Measurements from ENCODE around the gene MTARC2.

The MTARC2 gene

DNA sequence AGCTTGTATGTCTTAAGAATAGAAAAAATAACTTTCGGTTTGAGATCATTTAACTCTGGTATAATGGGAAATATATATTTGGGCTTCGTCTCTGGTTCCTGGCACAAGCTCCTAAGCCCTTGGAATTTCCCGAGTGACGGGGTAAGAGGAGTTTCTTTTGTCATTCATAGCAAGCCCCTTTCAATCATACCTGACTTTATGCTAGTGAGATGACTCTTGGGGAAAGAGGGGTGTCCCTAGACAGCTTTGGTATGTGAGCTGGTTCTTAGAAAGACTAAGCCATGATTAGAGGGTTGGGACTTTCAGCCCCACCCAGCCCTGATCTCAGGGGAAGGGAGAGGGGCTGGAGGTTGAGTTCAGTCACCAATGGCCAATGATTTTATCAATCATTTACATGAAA lies 24.7 kb downstream of the MTARC2 start:
- WGBS = 74% methylated on average over 4 of the region's 4 CpGs
- no peaks in the 10 kb centered on the region for H3K27me3 ChIP-seq (ENCODE audit: insufficient read depth, low read length)
- no peaks in the 10 kb centered on the region for H3K36me3 ChIP-seq (ENCODE audit: insufficient read depth, low read length)

DNA sequence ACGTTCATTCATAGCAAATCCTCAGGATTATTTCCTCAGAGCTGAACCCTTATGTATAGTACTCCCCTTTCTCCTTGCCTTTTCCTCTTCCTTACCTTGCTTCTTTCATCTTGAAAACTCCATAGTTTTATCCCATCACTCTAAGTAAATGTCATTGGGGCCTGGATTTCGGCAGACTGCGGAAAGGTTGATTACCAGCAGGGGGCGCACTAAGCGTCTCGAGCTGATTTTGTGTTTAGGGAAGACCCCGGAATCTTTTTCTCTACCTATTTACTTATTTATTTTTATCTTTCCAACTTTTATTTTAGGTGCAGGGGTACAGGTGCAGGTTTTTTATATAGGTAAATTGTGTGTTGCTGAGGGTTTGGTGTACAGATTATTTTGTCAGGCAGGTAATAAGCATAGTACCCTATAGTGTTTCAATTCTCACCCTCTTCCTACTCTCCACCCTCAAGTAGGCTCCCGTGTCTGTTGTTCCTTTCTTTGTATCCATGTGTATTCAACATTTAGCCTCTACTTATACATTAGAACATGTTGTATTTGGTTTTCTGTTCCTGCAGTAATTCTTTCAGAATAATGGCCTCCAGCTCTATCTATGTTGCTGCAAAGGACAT lies 27.2 kb downstream of the MTARC2 start:
- Histone ChIP-seq H3K9ac (ENCODE audit: low read depth, low read length) (no peak overlapping the region), H3K36me3 (ENCODE audit: insufficient read depth, low read length) (no peaks in the 10 kb centered on the region), H3K27me3 (ENCODE audit: insufficient read depth, low read length) (no peaks in the 10 kb centered on the region), H3K4me3 (ENCODE audit: low read length) (no peak overlapping the region), H3K4me1 (ENCODE audit: insufficient read depth, low read length) (no peaks in the 10 kb centered on the region), H3K9me3 (ENCODE audit: insufficient read depth, low read depth, low read length) (no peaks in the 10 kb centered on the region), H3K27ac (ENCODE audit: low read depth, low read length) (no peak overlapping the region)
- WGBS = 38% methylated on average over 7 of the region's 8 CpGs

More for the DNA sequence above, 24.7 kb downstream of the MTARC2 start:
- Histone ChIP-seq H3K9ac (ENCODE audit: low read depth, low read length) (no peak overlapping the region), H3K27ac (ENCODE audit: low read depth, low read length) (no peak overlapping the region), H3K4me1 (ENCODE audit: insufficient read depth, low read length) (no peaks in the 10 kb centered on the region), H3K9me3 (ENCODE audit: insufficient read depth, low read depth, low read length) (no peaks in the 10 kb centered on the region), H3K4me3 (ENCODE audit: low read length) (no peak overlapping the region)

DNA sequence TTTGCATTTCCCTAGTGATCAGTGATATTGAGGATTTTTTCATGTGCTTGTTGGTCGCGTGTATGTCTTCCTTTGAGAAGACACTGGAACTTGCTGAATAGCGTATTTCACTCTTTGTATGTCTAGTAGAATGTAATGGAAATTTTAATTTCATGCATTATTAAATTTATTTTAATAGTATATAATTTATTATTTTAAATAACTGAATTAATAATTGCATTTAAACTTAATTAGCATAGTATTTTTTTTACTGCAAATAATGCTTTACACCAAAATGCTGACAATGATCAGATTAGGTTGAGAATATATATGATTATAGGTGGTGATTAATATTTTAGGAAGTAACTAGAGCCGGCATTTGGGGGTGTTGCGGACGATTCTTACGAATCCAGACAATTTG lies 28.1 kb downstream of the MTARC2 start:
- Histone ChIP-seq H3K9ac (ENCODE audit: low read depth, low read length) (no peak overlapping the region), H3K4me3 (ENCODE audit: low read length) (no peak overlapping the region), H3K27ac (ENCODE audit: low read depth, low read length) (no peak overlapping the region), H3K27me3 (ENCODE audit: insufficient read depth, low read length) (no peaks in the 10 kb centered on the region), H3K4me1 (ENCODE audit: insufficient read depth, low read length) (0 out of 2 replicates have a peak, but pooled peaks cover 3% of the 10 kb centered on the region), H3K9me3 (ENCODE audit: insufficient read depth, low read depth, low read length) (no peaks in the 10 kb centered on the region), H3K36me3 (ENCODE audit: insufficient read depth, low read length) (no peaks in the 10 kb centered on the region)
- WGBS = 93% methylated on average over 6 of the region's 7 CpGs

- Histone ChIP-seq H3K27ac (ENCODE audit: low read depth, low read length) (no peak overlapping the region), H3K27me3 (ENCODE audit: insufficient read depth, low read length) (no peaks in the 10 kb centered on the region), H3K9ac (ENCODE audit: low read depth, low read length) (no peak overlapping the region), H3K36me3 (ENCODE audit: insufficient read depth, low read length) (no peaks in the 10 kb centered on the region), H3K9me3 (ENCODE audit: insufficient read depth, low read depth, low read length) (no peaks in the 10 kb centered on the region), H3K4me1 (ENCODE audit: insufficient read depth, low read length) (0 out of 2 replicates have a peak, but pooled peaks cover 3% of the 10 kb centered on the region), H3K4me3 (ENCODE audit: low read length) (no peak overlapping the region)
- 30% methylated on average over 19 of the region's 19 CpGs for WGBS
Measured at GRCh38 chr1:220776720-220777326, 28.7 kb downstream of the MTARC2 start.

DNA sequence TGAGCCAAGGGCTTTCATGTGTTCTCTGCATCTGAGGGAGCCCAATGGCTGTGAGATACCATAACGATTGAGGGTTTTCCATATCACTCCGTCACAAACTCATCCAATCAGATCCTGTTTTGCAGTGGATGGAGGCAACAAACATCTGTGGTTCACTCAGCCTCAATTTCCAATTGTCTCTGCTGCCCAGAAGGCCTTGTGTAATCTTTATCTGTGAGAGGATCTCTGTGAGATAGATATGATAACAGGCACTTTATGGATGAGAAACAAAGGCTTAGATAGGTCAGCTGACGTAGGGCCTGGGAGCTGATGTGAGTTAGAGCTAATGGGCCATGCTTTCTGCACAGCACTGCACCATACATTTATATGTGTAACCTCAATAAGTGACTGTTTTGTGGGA lies 35.3 kb downstream of the MTARC2 start:
- no peaks in the 10 kb centered on the region for H3K27me3 ChIP-seq (ENCODE audit: insufficient read depth, low read length)
- H3K9ac ChIP-seq (ENCODE audit: low read depth, low read length) = no peak overlapping the region
- no peaks in the 10 kb centered on the region for H3K9me3 ChIP-seq (ENCODE audit: insufficient read depth, low read depth, low read length)
- no peak overlapping the region for H3K27ac ChIP-seq (ENCODE audit: low read depth, low read length)
- no peak overlapping the region for H3K4me3 ChIP-seq (ENCODE audit: low read length)
- 93% methylated on average over 3 of the region's 3 CpGs for WGBS
- peaks cover 16% of the 10 kb centered on the region; the same call in 1 of the 2 replicates for H3K4me1 ChIP-seq (ENCODE audit: insufficient read depth, low read length)
- H3K36me3 ChIP-seq (ENCODE audit: insufficient read depth, low read length) = no peaks in the 10 kb centered on the region

- 79% methylated on average over 4 of the region's 4 CpGs for WGBS
- no peaks in the 10 kb centered on the region for H3K27me3 ChIP-seq (ENCODE audit: insufficient read depth, low read length)
- H3K4me3 ChIP-seq (ENCODE audit: low read length) = no peak overlapping the region
- H3K36me3 ChIP-seq (ENCODE audit: insufficient read depth, low read length) = no peaks in the 10 kb centered on the region
- peaks cover 16% of the 10 kb centered on the region; the same call in 1 of the 2 replicates for H3K4me1 ChIP-seq (ENCODE audit: insufficient read depth, low read length)
- H3K27ac ChIP-seq (ENCODE audit: low read depth, low read length) = no peak overlapping the region
- H3K9ac ChIP-seq (ENCODE audit: low read depth, low read length) = no peak overlapping the region
- H3K9me3 ChIP-seq (ENCODE audit: insufficient read depth, low read depth, low read length) = no peaks in the 10 kb centered on the region
Measured at GRCh38 chr1:220784751-220785150, 36.6 kb downstream of the MTARC2 start.

- no peaks in the 10 kb centered on the region for H3K9me3 ChIP-seq (ENCODE audit: insufficient read depth, low read depth, low read length)
- WGBS = 78% methylated on average over 11 of the region's 11 CpGs
- no peak overlapping the region for H3K27ac ChIP-seq (ENCODE audit: low read depth, low read length)
- H3K36me3 ChIP-seq (ENCODE audit: insufficient read depth, low read length) = no peaks in the 10 kb centered on the region
- H3K9ac ChIP-seq (ENCODE audit: low read depth, low read length) = no peak overlapping the region
- no peaks in the 10 kb centered on the region for H3K27me3 ChIP-seq (ENCODE audit: insufficient read depth, low read length)
- H3K4me3 ChIP-seq (ENCODE audit: low read length) = peak overlapping the region; percentile 70
- H3K4me1 ChIP-seq (ENCODE audit: insufficient read depth, low read length) = peaks cover 16% of the 10 kb centered on the region; the same call in 1 of the 2 replicates
Measured at GRCh38 chr1:220785166-220786056, 37.3 kb downstream of the MTARC2 start.

DNA sequence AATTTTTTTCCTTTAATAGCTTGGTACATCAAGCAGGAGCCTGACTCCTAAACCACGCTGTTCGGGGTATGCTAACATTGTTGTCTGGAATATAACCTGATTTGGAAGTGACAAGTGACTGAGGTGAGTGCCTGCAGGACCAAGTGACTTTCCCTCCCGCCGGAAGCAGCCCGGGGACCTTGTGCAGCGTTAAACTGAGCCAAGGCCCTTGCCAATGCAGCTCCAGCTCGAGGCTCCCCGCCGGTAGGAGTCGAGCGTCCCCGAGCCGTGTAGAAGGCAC lies 37.9 kb downstream of the MTARC2 start:
- no peaks in the 10 kb centered on the region for H3K36me3 ChIP-seq (ENCODE audit: insufficient read depth, low read length)
- WGBS = 16% methylated on average over 13 of the region's 13 CpGs
- peak overlapping the region; percentile 35 for H3K27ac ChIP-seq (ENCODE audit: low read depth, low read length)
- no peaks in the 10 kb centered on the region for H3K9me3 ChIP-seq (ENCODE audit: insufficient read depth, low read depth, low read length)
- H3K9ac ChIP-seq (ENCODE audit: low read depth, low read length) = peak overlapping the region; percentile 91
- peak overlapping the region; percentile 70 for H3K4me3 ChIP-seq (ENCODE audit: low read length)
- H3K4me1 ChIP-seq (ENCODE audit: insufficient read depth, low read length) = peaks cover 14% of the 10 kb centered on the region; the same call in 1 of the 2 replicates
- H3K27me3 ChIP-seq (ENCODE audit: insufficient read depth, low read length) = no peaks in the 10 kb centered on the region

GRCh38 chr1:220786337-220787068 lies 38.4 kb downstream of the MTARC2 start, which contains the start of gene MTARC1:
Gene MTARC1 (plus strand): TSS chr1:220786913. CDS start chr1:220786945, 32 bp downstream.
- under 1% methylated on average over 54 of the region's 56 CpGs for WGBS
- Histone ChIP-seq H3K27ac (ENCODE audit: low read depth, low read length) (peak within 1 kb of the TSS; percentile 65), H3K9me3 (ENCODE audit: insufficient read depth, low read depth, low read length) (no peaks in the 10 kb centered on the region), H3K4me3 (ENCODE audit: low read length) (peak within 1 kb of the TSS; percentile 70), H3K27me3 (ENCODE audit: insufficient read depth, low read length) (no peaks in the 10 kb centered on the region), H3K36me3 (ENCODE audit: insufficient read depth, low read length) (0 out of 2 replicates have a peak, but pooled peaks cover 2% of the 10 kb centered on the region), H3K4me1 (ENCODE audit: insufficient read depth, low read length) (peaks cover 13% of the 10 kb centered on the region; the same call in 1 of the 2 replicates), H3K9ac (ENCODE audit: low read depth, low read length) (peak within 1 kb of the TSS; percentile 91)

- H3K4me1 ChIP-seq (ENCODE audit: insufficient read depth, low read length) = peaks cover 13% of the 10 kb centered on the region; the same call in 1 of the 2 replicates
- peak overlapping the region; percentile 65 for H3K27ac ChIP-seq (ENCODE audit: low read depth, low read length)
- H3K36me3 ChIP-seq (ENCODE audit: insufficient read depth, low read length) = 0 out of 2 replicates have a peak, but pooled peaks cover 6% of the 10 kb centered on the region
- H3K9ac ChIP-seq (ENCODE audit: low read depth, low read length) = peak overlapping the region; percentile 91
- peak overlapping the region; percentile 70 for H3K4me3 ChIP-seq (ENCODE audit: low read length)
- no peaks in the 10 kb centered on the region for H3K9me3 ChIP-seq (ENCODE audit: insufficient read depth, low read depth, low read length)
- 2% methylated on average over 29 of the region's 32 CpGs for WGBS
- no peaks in the 10 kb centered on the region for H3K27me3 ChIP-seq (ENCODE audit: insufficient read depth, low read length)
Measured at GRCh38 chr1:220787069-220787619, 39.0 kb downstream of the MTARC2 start.

All from HUES64 (cell line).